K562 treated with DMSO at 1 percent for 48 hours (cell line): Measurements from ENCODE around the gene MED27. TPM values are rescaled to one million over a fixed set of nuclear protein-coding genes. Genes with fewer than 3 reads are reported as not detected.

Source experiments
- total RNA-seq: library from RNA; unstranded; fragments of 300-600 nt; gene quantifications from 2 replicates; pipeline ENCODE4 v1.2.3, GENCODE V29; 2022; ENCODE audit warnings: low replicate concordance; ENCODE audit errors: extremely low read depth

The MED27 gene, protein sequence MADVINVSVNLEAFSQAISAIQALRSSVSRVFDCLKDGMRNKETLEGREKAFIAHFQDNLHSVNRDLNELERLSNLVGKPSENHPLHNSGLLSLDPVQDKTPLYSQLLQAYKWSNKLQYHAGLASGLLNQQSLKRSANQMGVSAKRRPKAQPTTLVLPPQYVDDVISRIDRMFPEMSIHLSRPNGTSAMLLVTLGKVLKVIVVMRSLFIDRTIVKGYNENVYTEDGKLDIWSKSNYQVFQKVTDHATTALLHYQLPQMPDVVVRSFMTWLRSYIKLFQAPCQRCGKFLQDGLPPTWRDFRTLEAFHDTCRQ
- total RNA-seq = not detected in 2 replicates

DNA sequence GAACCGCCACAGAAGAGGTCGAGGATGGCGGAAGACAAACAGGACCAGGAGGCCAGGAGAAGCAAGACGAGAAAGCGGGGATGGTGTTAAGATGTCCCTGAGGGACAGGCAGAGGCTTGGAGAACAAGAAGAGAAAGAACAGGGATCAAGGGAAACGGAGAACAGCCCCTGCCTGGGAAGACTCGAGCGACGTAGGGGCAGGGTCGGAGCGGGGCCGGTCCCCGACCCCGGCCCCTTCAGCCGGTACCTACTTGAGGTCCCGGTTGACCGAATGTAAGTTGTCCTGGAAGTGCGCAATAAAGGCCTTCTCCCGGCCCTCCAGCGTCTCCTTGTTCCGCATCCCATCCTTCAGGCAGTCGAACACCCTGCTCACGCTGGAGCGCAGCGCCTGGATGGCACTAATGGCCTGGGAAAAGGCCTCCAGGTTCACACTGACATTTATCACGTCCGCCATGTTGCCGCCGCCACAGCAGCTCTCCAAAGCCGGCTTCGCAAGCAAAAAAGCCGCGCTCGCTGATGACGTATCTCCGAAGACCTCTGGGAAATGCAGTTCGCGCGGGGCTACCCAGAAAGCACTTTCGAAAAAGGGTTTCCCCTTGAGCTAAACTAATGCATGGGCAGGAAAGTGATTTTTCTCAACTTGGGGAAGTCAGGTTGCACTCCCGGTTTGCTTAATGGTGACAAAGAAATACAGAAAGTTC lies at the start of gene MED27:
MED27 (minus strand) TSS at position 477 of the 701 bp plus-strand sequence; CDS start at position 454, 23 bp downstream.

Other genes starting within 250 kb of the MED27 start
- not detected in 2 replicates for gene NTNG2, start 82.2 kb upstream of the MED27 start, total RNA-seq